Neural crest cell (in vitro differentiated cells): ENCODE measurements around the gene OR1F1. TPM values are rescaled to one million over a fixed set of nuclear protein-coding genes. Genes with fewer than 3 reads are reported as not detected.
"Not testable (repeated sequence)": the region's sequence is repeated elsewhere in the genome, so short reads cannot be mapped to it uniquely, and the experiment has no call there.

Experiments used
- DNase-seq: peaks from one replicate; pipeline ENCODE4 v3.0.0; 2021; ENCODE audit warnings: low read depth, mixed read lengths, low spot score
- H3K27ac Mint-ChIP-seq: one replicate; pipeline ENCODE4 v1.8.0; 2021; ENCODE audit warnings: mild to moderate bottlenecking, mixed read lengths; ENCODE audit not compliant: unreplicated experiment
- H3K27me3 Mint-ChIP-seq: 2 replicates; pipeline ENCODE4 v1.8.0; 2021; ENCODE audit warnings: low read depth, mild to moderate bottlenecking, mixed read lengths
- H3K36me3 Mint-ChIP-seq: 2 replicates; pipeline ENCODE4 v1.8.0; 2021; ENCODE audit warnings: low read depth, mild to moderate bottlenecking, mixed read lengths
- H3K4me1 Mint-ChIP-seq: 2 replicates; pipeline ENCODE4 v1.8.0; 2021; ENCODE audit warnings: mixed read lengths
- H3K4me3 Mint-ChIP-seq: one replicate; pipeline ENCODE4 v1.8.0; 2021; ENCODE audit warnings: mild to moderate bottlenecking, mixed read lengths
- H3K9me3 Mint-ChIP-seq: 2 replicates; pipeline ENCODE4 v1.8.0; 2021; ENCODE audit warnings: mixed read lengths
- CTCF ChIP-seq: fragments of 200-600 bp; sonication (generic); conservative IDR thresholded peaks from 2 replicates; pipeline ENCODE4 v1.5.0; 2021; ENCODE audit warnings: antibody characterized with exemption, mild to moderate bottlenecking
- long read RNA-seq: library from polyadenylated mRNA; unstranded; transcript quantifications from one replicate; pipeline ENCODE4 v2.0.0, GENCODE V29; 2020
- total RNA-seq: library from RNA; stranded (reverse); gene quantifications from 2 replicates; pipeline ENCODE4 v1.2.1, GENCODE V29; 2021

The OR1F1 gene
- 0.35 TPM in 1 of 2 replicates, not detected in the other for total RNA-seq
- long read RNA-seq, result 0 reads

- no peaks in the 10 kb centered on the region for H3K9me3 Mint-ChIP-seq
- H3K4me3 Mint-ChIP-seq, result peak within 1 kb of the TSS; percentile 98
- no peak for TF ChIP-seq CTCF
- DNase-seq, result peak; percentile 35
- peaks cover 93% of the 10 kb centered on the region for H3K27me3 Mint-ChIP-seq
- no peak within 1 kb of the TSS for H3K27ac Mint-ChIP-seq
- H3K36me3 Mint-ChIP-seq, result peaks cover 4% of the 10 kb centered on the region
- H3K4me1 Mint-ChIP-seq, result peaks cover 42% of the 10 kb centered on the region
Observed at GRCh38 chr16:3187798-3188674, at the start of gene OR1F1. OR1F1 (plus strand) TSS chr16:3188204.

- peaks cover 5% of the 10 kb centered on the region for H3K36me3 Mint-ChIP-seq
- no peak overlapping the region for H3K27ac Mint-ChIP-seq
- no peaks in the 10 kb centered on the region for H3K27me3 Mint-ChIP-seq
Observed at GRCh38 chr16:3138342-3138741, 49.7 kb upstream of the OR1F1 start.

GRCh38 chr16:3138823-3139426 lies 49.1 kb upstream of the OR1F1 start:
- Mint-ChIP-seq H3K36me3 (peaks cover 5% of the 10 kb centered on the region), H3K9me3 (no peaks in the 10 kb centered on the region), H3K4me1 (peaks cover 19% of the 10 kb centered on the region), H3K27me3 (no peaks in the 10 kb centered on the region), H3K27ac (no peak overlapping the region), H3K4me3 (peak overlapping the region; percentile 85)
- no peak for DNase-seq
- no peak for TF ChIP-seq CTCF

More at GRCh38 chr16:3138342-3138741, 49.7 kb upstream of the OR1F1 start:
- Mint-ChIP-seq H3K4me3 (peak overlapping the region; percentile 85), H3K4me1 (peaks cover 23% of the 10 kb centered on the region), H3K9me3 (no peaks in the 10 kb centered on the region)
- no peak for TF ChIP-seq CTCF
- DNase-seq, result no peak

GRCh38 chr16:3139561-3139960 lies 48.4 kb upstream of the OR1F1 start:
- DNase-seq, H3K27ac Mint-ChIP-seq, H3K36me3 Mint-ChIP-seq, H3K9me3 Mint-ChIP-seq, H3K27me3 Mint-ChIP-seq: not testable (repeated sequence)
- peaks cover 15% of the 10 kb centered on the region for H3K4me1 Mint-ChIP-seq
- H3K4me3 Mint-ChIP-seq, result peak overlapping the region; percentile 85

- H3K9me3 Mint-ChIP-seq, result no peaks in the 10 kb centered on the region
- H3K27ac Mint-ChIP-seq, result no peak overlapping the region
- peaks cover 5% of the 10 kb centered on the region for H3K36me3 Mint-ChIP-seq
- H3K4me1 Mint-ChIP-seq, result peaks cover 4% of the 10 kb centered on the region
- H3K27me3 Mint-ChIP-seq, result no peaks in the 10 kb centered on the region
- H3K4me3 Mint-ChIP-seq, result peak overlapping the region; percentile 38
- DNase-seq, result no peak
- TF ChIP-seq CTCF, result no peak
Observed at GRCh38 chr16:3140603-3141427, 47.2 kb upstream of the OR1F1 start.
